ENCODE data around the gene NDN.
"Not testable (repeated sequence)": the region's sequence is repeated elsewhere in the genome, so short reads cannot be mapped to it uniquely, and the experiment has no call there.

The NDN gene

GRCh38 chr15:23687143-23687470, at the start of gene NDN:
TSS of gene NDN (minus strand) at chr15:23687305. CDS start at chr15:23687217, 88 bp downstream.
- no peak for DNase-seq

GRCh38 chr15:23736033-23736673, 49.0 kb upstream of the NDN start:
- DNase-seq: no peak

- DNase-seq: no peak
Measured at GRCh38 chr15:23734862-23735261, 47.8 kb upstream of the NDN start.

GRCh38 chr15:23713874-23714656, 27.0 kb upstream of the NDN start:
- DNase-seq: not testable (repeated sequence)

GRCh38 chr15:23708332-23708731, 21.2 kb upstream of the NDN start:
- DNase-seq: no peak

- no peak for DNase-seq
Measured at GRCh38 chr15:23695282-23695681, 8.2 kb upstream of the NDN start.

- DNase-seq: no peak
Measured at GRCh38 chr15:23694592-23694991, 7.5 kb upstream of the NDN start.

- no peak for DNase-seq
Measured at GRCh38 chr15:23690450-23690852, 3.3 kb upstream of the NDN start.

GRCh38 chr15:23690015-23690414, 2.9 kb upstream of the NDN start:
- no peak for DNase-seq

GRCh38 chr15:23686466-23687142, 501 bp downstream of the NDN start:
- no peak for DNase-seq

GRCh38 chr15:23671481-23671880, 15.6 kb downstream of the NDN start:
- no peak for DNase-seq

GRCh38 chr15:23670970-23671369, 16.1 kb downstream of the NDN start:
- DNase-seq: no peak

- DNase-seq: no peak
Measured at GRCh38 chr15:23663232-23663631, 23.9 kb downstream of the NDN start.

- DNase-seq: no peak
Measured at GRCh38 chr15:23648920-23649515, 38.1 kb downstream of the NDN start.

GRCh38 chr15:23647421-23648370, 39.4 kb downstream of the NDN start, which contains the start of gene MAGEL2:
TSS of gene MAGEL2 (minus strand) at chr15:23647867. CDS start at chr15:23647742, 125 bp downstream.
- DNase-seq: no peak

GRCh38 chr15:23647001-23647295, 40.2 kb downstream of the NDN start:
- DNase-seq: no peak

- no peak for DNase-seq
Measured at GRCh38 chr15:23646165-23647000, 40.7 kb downstream of the NDN start.

- no peak for DNase-seq
Measured at GRCh38 chr15:23645371-23646164, 41.5 kb downstream of the NDN start.

- no peak for DNase-seq
Measured at GRCh38 chr15:23644829-23645228, 42.3 kb downstream of the NDN start.

GRCh38 chr15:23642413-23643044, 44.6 kb downstream of the NDN start:
- peak in 1 of 2 donors; percentile 14 for DNase-seq
